ENCODE data around the gene ELP2.
"Not testable (repeated sequence)": the region's sequence is repeated elsewhere in the genome, so short reads cannot be mapped to it uniquely, and the experiment has no call there.

The ELP2 gene

GRCh38 chr18:36160959-36161371 is 31.3 kb downstream of the ELP2 start:
- no peak for DNase-seq

GRCh38 chr18:36162981-36163380 is 33.3 kb downstream of the ELP2 start:
- no peak for DNase-seq

GRCh38 chr18:36167692-36168218 is 38.1 kb downstream of the ELP2 start:
- no peak for DNase-seq

- not testable (repeated sequence) for DNase-seq
Measured at GRCh38 chr18:36168296-36168695, 38.6 kb downstream of the ELP2 start.

GRCh38 chr18:36169938-36170337 is 40.2 kb downstream of the ELP2 start:
- DNase-seq, result no peak

GRCh38 chr18:36175481-36175880 is 45.8 kb downstream of the ELP2 start:
- no peak for DNase-seq

GRCh38 chr18:36176177-36176584 is 46.5 kb downstream of the ELP2 start:
- DNase-seq, result no peak

GRCh38 chr18:36176711-36177110 is 47.0 kb downstream of the ELP2 start:
- no peak for DNase-seq

- DNase-seq, result no peak
Measured at GRCh38 chr18:36177913-36178312, 48.2 kb downstream of the ELP2 start.

- DNase-seq, result no peak
Measured at GRCh38 chr18:36179562-36180355, 50.1 kb downstream of the ELP2 start.

- DNase-seq, result no peak
Measured at GRCh38 chr18:36181441-36181840, 51.7 kb downstream of the ELP2 start.

GRCh38 chr18:36181898-36182506 is 52.3 kb downstream of the ELP2 start:
- no peak for DNase-seq

- DNase-seq, result no peak
Measured at GRCh38 chr18:36183033-36183432, 53.3 kb downstream of the ELP2 start.

- no peak for DNase-seq
Measured at GRCh38 chr18:36183987-36184386, 54.3 kb downstream of the ELP2 start.

- peak; percentile 82 to 88 for DNase-seq
Measured at GRCh38 chr18:36185157-36185556, 55.5 kb downstream of the ELP2 start.

- no peak for DNase-seq
Measured at GRCh38 chr18:36185901-36186460, 56.3 kb downstream of the ELP2 start.

GRCh38 chr18:36186461-36187192 is 56.9 kb downstream of the ELP2 start:
- peak; percentile 26 to 77 for DNase-seq

- peak in 1 of 2 experiments; percentile 69 for DNase-seq
Measured at GRCh38 chr18:36187193-36187825, 57.6 kb downstream of the ELP2 start, which contains the start of gene MOCOS. Gene MOCOS (plus strand): TSS chr18:36187497. CDS start chr18:36187540, 43 bp downstream.

GRCh38 chr18:36187826-36188721 is 58.4 kb downstream of the ELP2 start:
- DNase-seq, result no peak

- DNase-seq, result no peak
Measured at GRCh38 chr18:36188916-36189315, 59.2 kb downstream of the ELP2 start.

GRCh38 chr18:36189486-36189885 is 59.8 kb downstream of the ELP2 start:
- no peak for DNase-seq
